Glomerular visceral epithelial cell (primary cell): ENCODE data around the gene ZNF470.

ENCODE experiments used
- DNase-seq: peaks from one replicate; pipeline ENCODE4 v3.0.0-alpha.2; 2016; ENCODE audit errors: extremely low spot score

ZNF470 gene

DNA sequence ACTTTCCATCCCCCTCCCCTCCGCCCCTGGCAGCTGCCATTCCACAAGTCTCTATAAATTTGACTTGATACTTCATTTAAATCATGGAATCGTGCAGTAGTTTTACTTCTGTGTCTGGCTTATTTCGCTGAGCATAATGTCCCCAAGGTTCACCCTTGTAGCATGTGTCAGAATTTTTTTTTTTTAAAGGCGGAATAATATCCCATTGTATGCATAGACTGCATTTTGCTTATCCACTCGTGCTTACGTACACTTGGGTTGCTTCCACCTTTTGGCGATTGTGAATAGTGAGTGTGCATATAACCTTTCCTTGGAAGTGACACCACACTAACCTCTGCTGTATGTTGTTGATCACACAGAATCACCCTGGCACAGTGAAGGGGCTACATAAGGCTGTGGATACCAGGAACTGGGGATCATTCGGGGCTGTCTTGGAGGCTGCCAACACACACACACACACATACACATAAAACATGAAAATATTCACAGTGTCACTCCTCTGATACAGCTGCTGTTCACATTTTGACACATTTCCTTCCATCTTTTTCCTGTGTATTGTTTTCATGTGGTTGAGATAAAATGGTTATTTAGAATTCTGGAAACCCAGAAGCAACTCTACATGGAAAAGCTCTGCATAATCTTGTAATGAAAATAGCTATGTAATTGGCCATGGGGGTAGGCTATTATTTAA lies 41.2 kb downstream of the ZNF470 start:
- DNase-seq = no peak

DNA sequence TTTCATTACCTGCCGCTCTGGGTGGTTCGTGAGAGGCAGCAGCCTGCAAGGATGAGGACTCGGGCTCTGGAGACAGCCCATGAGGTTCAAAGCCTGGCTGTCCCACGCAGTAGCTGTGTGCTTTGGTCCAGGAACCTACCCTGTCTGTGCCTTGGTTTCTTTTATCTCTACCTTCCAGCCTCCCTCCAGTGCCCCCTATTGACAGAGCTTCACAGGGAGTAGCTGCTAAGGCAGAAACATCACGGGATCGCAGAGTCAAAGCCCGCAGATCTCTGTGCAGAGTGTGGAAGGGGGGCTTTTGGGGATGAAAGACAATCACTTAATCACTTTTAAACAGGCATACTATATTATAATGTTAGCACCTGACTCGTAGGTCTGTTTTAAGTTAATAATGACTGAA lies 44.0 kb downstream of the ZNF470 start:
- DNase-seq = no peak

DNA sequence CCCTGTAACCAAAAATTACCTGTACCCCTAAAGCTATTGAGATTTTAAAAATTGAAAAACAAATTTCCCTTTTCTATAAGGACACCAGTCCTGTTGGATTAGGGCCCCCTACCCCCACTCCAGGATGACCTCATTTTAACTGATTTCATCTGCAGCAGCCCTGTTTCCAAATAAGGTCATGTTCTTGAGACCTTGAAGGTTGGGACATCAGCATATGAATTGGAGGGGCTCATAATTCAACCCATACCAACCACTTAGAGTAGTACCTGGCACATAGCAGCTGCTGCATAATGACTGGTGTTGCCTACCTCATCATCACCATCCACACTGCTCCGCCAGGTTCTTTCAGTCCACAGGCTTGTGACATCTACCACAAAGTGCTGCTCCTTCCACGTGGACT lies 45.5 kb downstream of the ZNF470 start:
- DNase-seq = no peak

DNA sequence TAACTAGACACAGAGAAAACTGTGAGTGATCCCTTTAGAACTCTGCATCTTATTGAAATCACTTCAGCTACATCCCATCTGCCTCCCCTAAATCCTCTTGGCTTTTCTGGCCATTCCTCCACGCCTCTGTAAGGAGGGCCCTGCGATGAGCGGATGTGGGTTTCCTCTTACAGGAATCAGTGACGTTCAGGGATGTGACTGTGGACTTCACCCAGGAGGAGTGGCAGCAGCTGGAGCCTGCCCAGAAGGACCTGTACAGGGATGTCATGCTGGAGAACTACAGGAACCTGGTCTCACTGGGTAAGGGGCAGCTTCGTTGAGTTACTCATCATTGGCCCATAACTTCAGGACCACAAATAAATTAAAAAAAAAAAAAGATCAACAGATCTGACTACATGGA lies 46.4 kb downstream of the ZNF470 start:
- DNase-seq = no peak

DNA sequence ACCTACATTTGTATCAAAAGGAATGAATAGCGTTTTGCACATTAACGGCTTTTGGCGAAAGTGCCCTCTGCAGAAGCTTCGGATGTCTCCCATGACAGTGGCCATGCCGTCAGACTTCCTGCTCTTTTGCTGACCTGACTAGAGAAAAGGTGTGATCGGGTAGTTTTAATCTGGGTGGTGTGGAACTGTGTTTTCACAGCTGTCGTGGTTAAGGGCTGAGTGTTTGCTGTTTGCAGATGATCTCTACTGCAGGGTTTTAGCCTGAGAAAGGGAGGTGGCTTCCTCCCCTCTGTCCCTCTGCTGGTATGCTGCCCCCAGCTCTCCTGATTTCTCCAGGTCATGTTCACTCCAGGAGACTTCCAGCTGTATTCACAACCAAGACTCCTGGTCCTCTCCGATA lies 50.3 kb downstream of the ZNF470 start:
- no peak for DNase-seq

DNA sequence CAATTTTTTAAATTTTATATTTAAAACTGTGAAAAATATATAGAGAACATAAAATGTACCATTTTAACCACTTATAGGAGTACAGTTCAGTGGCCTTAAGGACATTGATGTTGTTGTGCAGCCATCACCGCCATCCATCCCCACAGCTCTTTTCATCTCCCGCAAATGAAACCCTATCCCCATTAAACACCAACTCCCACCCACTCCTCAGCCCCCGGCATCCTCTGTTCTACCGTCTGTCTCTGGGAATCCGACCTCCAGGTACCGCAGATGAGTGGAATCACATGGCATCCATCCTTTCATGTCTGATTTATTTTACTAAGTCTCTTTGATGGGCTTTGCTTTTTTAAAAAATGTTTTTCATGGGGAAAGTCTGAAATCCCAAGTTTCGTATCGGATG lies 51.9 kb downstream of the ZNF470 start:
- no peak for DNase-seq

DNA sequence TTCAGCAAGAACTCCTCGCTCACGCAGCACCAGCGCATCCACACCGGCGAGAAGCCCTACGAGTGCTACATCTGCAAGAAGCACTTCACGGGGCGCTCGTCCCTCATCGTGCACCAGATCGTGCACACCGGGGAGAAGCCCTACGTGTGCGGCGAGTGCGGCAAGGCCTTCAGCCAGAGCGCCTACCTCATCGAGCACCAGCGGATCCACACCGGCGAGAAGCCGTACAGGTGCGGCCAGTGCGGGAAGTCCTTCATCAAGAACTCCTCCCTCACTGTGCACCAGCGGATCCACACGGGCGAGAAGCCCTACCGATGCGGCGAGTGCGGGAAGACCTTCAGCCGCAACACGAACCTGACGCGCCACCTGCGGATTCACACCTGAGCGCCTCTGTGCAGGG lies 55.1 kb downstream of the ZNF470 start:
- no peak for DNase-seq

DNA sequence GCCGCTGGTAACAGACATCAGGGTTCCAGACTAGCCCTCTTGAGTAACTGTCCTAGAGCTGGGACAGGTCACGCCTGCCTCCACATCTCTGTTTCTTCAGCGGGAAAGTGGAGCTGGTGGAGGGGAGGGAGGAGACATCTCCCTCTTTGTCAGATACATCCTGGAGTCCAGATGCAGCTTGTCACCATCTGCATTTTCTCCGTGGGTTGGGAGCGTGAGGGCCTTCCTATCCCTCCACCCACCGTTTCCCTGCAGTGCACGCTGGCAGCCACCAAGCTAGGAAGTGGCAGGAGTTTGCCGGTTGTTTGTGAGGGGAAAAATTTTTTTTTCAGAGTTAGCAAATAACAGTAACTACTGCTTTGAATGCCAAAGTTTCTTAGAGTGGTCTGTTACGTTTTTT lies 55.7 kb downstream of the ZNF470 start:
- no peak for DNase-seq

DNA sequence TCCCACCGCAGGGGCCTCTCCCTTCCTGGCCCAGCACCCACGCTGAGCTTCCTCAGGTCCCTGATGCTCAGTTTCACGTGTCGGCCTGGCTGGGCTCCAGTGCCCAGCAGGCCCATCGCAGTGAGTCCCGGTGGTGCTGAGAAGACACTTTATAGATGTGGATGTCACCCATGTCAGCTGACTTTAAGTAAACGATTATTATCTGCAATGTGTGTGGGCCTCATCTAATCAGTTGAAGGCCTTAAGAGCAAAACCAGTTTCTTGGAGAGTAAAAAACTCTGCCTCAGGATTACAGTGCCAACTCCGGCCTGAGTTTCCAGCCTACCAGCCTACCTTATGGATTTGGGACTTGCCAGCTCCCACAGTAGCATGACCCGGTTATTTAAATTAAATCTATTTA lies 58.4 kb downstream of the ZNF470 start:
- no peak for DNase-seq

DNA sequence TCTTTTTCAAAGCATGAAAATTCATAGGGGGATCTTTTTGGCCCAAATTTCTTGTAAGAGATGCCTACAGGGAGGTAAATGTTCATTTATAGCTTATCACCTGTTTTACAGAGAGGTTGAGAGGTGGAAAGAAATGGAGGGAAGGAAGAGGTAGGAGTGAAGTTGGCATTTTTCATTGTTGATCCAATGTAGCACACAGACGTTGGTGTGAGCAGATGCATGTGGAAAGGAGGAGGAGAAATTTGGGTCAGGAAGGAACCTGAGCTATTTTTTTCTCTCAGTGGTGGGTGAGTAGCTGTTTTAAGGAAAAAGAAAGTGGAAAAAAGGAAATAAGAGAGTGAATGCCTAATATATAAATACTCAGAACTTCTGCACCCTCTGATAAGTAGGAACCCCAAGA lies 65.8 kb downstream of the ZNF470 start:
- no peak for DNase-seq

DNA sequence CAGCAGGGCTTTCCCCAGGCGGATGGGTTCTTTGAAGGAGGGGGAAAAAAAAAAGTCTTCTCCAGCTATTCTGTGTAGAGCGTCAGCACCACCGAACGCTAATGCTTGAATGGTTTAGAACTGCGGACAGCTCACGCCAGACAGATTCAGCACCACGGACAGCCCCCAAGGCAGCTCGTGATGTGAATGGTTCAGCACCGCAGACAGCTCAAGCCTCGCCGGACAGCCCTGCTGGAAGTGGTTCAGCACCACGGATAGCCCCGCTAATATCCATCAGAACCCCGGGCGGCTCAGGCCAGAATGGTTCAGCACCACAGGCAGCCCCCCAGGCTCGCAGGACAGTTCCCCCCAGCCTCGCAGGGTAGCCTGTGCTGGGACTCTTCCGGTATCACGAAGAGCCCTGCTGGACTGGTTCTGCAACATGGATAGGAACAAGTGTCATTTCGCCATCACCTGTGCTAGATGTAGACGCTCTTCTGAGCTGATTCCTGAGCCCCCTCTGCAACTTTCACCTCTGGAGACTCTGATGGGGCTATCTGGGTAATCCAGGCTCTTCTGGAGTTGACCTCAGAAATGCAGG lies 70.8 kb downstream of the ZNF470 start:
- DNase-seq = peak; percentile 31
